ENCODE results near the gene PRRX2. TPM values are rescaled to one million over a fixed set of nuclear protein-coding genes. Genes with fewer than 3 reads are reported as not detected.

Gene PRRX2
- total and polyA plus RNA-seq, 4 donors: 0.03 to 0.08 TPM; not detected in 2

DNA sequence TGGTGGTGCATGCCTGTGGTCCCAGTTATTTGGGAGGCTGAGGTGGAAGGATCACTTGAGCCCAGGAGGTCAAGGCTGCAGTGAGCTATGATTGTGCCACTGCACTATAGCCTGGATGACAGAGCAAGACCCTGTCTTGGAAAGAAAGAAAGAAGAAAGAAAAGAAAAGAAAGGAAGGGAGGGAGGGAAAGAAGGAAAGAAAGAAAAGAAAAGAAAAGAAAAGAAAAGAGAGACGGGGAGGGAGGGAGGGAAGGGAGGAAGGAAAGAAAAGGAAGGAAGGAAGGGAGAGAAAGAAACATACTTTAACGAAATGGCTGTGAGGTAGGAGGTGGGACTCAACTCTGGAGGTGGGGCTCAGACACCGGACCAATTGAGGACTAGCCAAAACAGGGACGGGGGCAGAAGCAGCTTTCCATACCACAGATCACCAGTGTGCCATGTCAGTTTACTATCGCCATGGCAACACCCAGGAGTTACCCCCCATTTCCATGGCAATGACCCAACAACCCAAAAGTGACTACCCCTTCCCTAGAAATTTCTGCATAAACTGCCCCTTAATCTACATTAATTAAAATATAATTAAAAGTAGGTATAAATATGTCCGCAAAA lies 66.1 kb downstream of the PRRX2 start:
- Histone ChIP-seq H3K4me1 (ENCODE audit: control insufficient read depth in 4 of 4, insufficient read depth in 4 of 4, low read length in 3 of 4) (no peaks in the 10 kb centered on the region), H3K9ac (ENCODE audit: low read depth in 1 of 2, low read length in 2 of 2) (no peak overlapping the region), H3K4me3 (ENCODE audit: low read depth in 1 of 3, low read length in 3 of 3) (no peak overlapping the region), H3K9me3 (ENCODE audit: control insufficient read depth in 4 of 4, low read length in 3 of 4) (no peaks in the 10 kb centered on the region), H3K36me3 (ENCODE audit: control insufficient read depth in 4 of 4, insufficient read depth in 3 of 4, low read depth in 1 of 4, low read length in 3 of 4) (no peaks in the 10 kb centered on the region), H3K27ac (ENCODE audit: low read depth in 1 of 2, low read length in 2 of 2) (no peak overlapping the region), H3K27me3 (ENCODE audit: control insufficient read depth in 4 of 4, insufficient read depth in 4 of 4, low read length in 3 of 4) (no peaks in the 10 kb centered on the region)
- no peak for DNase-seq (ENCODE audit: low spot score)
- TF ChIP-seq NR2F2 (IDR thresholded peaks at IDR 0.05) (no peak), YY1 (IDR thresholded peaks at IDR 0.05) (no peak), MAX (IDR thresholded peaks at IDR 0.05) (no peak), JUND (IDR thresholded peaks at IDR 0.05) (no peak), RXRA (IDR thresholded peaks at IDR 0.05) (no peak), TAF1 (conservative IDR thresholded peaks at IDR 0.05) (no peak), ATF3 (IDR thresholded peaks at IDR 0.05) (no peak), RAD21 (IDR thresholded peaks at IDR 0.05) (no peak), GABPA (IDR thresholded peaks at IDR 0.05 in 1 of 2, conservative IDR thresholded peaks at IDR 0.05 in 1 of 2) (no peak), EGR1 (IDR thresholded peaks at IDR 0.05; ENCODE audit: low read depth in 2 of 2) (no peak), REST (IDR thresholded peaks at IDR 0.05) (no peak), FOXA1 (IDR thresholded peaks at IDR 0.05) (no peak), HNF4A (conservative IDR thresholded peaks at IDR 0.05) (no peak), FOXA2 (IDR thresholded peaks at IDR 0.05) (no peak), HNF4G (IDR thresholded peaks at IDR 0.05) (no peak), SP1 (IDR thresholded peaks at IDR 0.05) (no peak)
- TF ChIP-seq, protein P1, sequence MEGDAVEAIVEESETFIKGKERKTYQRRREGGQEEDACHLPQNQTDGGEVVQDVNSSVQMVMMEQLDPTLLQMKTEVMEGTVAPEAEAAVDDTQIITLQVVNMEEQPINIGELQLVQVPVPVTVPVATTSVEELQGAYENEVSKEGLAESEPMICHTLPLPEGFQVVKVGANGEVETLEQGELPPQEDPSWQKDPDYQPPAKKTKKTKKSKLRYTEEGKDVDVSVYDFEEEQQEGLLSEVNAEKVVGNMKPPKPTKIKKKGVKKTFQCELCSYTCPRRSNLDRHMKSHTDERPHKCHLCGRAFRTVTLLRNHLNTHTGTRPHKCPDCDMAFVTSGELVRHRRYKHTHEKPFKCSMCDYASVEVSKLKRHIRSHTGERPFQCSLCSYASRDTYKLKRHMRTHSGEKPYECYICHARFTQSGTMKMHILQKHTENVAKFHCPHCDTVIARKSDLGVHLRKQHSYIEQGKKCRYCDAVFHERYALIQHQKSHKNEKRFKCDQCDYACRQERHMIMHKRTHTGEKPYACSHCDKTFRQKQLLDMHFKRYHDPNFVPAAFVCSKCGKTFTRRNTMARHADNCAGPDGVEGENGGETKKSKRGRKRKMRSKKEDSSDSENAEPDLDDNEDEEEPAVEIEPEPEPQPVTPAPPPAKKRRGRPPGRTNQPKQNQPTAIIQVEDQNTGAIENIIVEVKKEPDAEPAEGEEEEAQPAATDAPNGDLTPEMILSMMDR (IDR thresholded peaks at IDR 0.05; ENCODE audit: low read depth, low read length, missing input control): no peak
- TF ChIP-seq, protein P2, sequence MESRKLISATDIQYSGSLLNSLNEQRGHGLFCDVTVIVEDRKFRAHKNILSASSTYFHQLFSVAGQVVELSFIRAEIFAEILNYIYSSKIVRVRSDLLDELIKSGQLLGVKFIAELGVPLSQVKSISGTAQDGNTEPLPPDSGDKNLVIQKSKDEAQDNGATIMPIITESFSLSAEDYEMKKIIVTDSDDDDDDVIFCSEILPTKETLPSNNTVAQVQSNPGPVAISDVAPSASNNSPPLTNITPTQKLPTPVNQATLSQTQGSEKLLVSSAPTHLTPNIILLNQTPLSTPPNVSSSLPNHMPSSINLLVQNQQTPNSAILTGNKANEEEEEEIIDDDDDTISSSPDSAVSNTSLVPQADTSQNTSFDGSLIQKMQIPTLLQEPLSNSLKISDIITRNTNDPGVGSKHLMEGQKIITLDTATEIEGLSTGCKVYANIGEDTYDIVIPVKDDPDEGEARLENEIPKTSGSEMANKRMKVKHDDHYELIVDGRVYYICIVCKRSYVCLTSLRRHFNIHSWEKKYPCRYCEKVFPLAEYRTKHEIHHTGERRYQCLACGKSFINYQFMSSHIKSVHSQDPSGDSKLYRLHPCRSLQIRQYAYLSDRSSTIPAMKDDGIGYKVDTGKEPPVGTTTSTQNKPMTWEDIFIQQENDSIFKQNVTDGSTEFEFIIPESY (IDR thresholded peaks at IDR 0.05): no peak
- 42% methylated on average over 6 of the region's 6 CpGs for WGBS

Measured in liver (tissue), 9 donors.